Colon (tissue), 2 donors: ENCODE results near the gene SLCO2B1.

Experiments
- FAIRE-seq: peaks from 2 replicates; lab custom pipeline; 2012; peaks lifted over from hg19 to GRCh38; lab: Jason Lieb, UNC
- donor health status: control.
- donor health status: control.

SLCO2B1 gene

GRCh38 chr11:75248924-75249256 lies 98.0 kb downstream of the SLCO2B1 start:
- no peak for FAIRE-seq

GRCh38 chr11:75249704-75250103 lies 98.8 kb downstream of the SLCO2B1 start:
- no peak for FAIRE-seq

GRCh38 chr11:75254326-75254725 lies 103.4 kb downstream of the SLCO2B1 start:
- peak; percentile 61 for FAIRE-seq
